IMR-90 (cell line): Measurements from ENCODE around the gene FRAS1. TPM values are rescaled to one million over a fixed set of nuclear protein-coding genes. Genes with fewer than 3 reads are reported as not detected.

Source experiments
- ATAC-seq: fragments of 200-7000 bp; cut with Tn5 transposase; 2 replicates; pipeline ENCODE4 v1.9.1; 2020; ENCODE audit warnings: low read depth, mild to moderate bottlenecking, moderate library complexity
- BruUV-seq: library from RNA; stranded (reverse); fragments of 400-500 nt; replicated peaks from 2 replicates; lab custom pipeline; 2021; lab: Mats Ljungman, UMichigan
- CTCF ChIA-PET: fragments of 300-600 bp; formaldehyde crosslinking; extraction: SDS; loops from one replicate; lab custom pipeline; 2021; ENCODE audit warnings: antibody characterized with exemption; lab: Yijun Ruan, JAX
- POLR2A ChIA-PET: fragments of 300-600 bp; sonication (Branson Sonifier 250); formaldehyde crosslinking; loops from one replicate; lab custom pipeline; 2022; ENCODE audit warnings: antibody characterized with exemption; ENCODE audit not compliant: unreplicated experiment; lab: Charles Lee
- DNase-seq: peaks from one replicate; pipeline ENCODE4 v3.0.0; 2013
- H2AFZ ChIP-seq: replicated peaks from 2 replicates; pipeline ENCODE3; 2013; ENCODE audit warnings: low read length, mild to moderate bottlenecking; ENCODE audit not compliant: poor library complexity
- H2AK5ac ChIP-seq: 2 replicates; pipeline ENCODE4 v1.6.1; 2013; ENCODE audit warnings: low read depth, low read length, inconsistent platforms
- H2AK9ac ChIP-seq: replicated peaks from 2 replicates; pipeline ENCODE3; 2013; ENCODE audit warnings: mild to moderate bottlenecking, low read depth, low read length, moderate library complexity; ENCODE audit not compliant: poor library complexity
- H2BK120ac ChIP-seq: 2 replicates; pipeline ENCODE4 v1.6.1; 2013; ENCODE audit warnings: low read depth, low read length, inconsistent platforms
- H2BK15ac ChIP-seq: 3 replicates; pipeline ENCODE4 v1.6.1; 2013; ENCODE audit warnings: low read depth, low read length, inconsistent platforms
- H2BK20ac ChIP-seq: 2 replicates; pipeline ENCODE4 v1.6.1; 2013; ENCODE audit warnings: low read depth, mild to moderate bottlenecking, inconsistent platforms, low read length, moderate library complexity
- H2BK5ac ChIP-seq: 2 replicates; pipeline ENCODE4 v1.6.1; 2013; ENCODE audit warnings: mild to moderate bottlenecking, low read depth, low read length, inconsistent platforms; ENCODE audit not compliant: poor library complexity, severe bottlenecking
- H3K14ac ChIP-seq: replicated peaks from 2 replicates; pipeline ENCODE4 v1.6.1; 2013; ENCODE audit warnings: low read depth, low read length, inconsistent platforms
- H3K18ac ChIP-seq: 2 replicates; pipeline ENCODE4 v1.6.1; 2013; ENCODE audit warnings: low read depth, low read length, control low read depth
- H3K23ac ChIP-seq: 2 replicates; pipeline ENCODE4 v1.6.1; 2013; ENCODE audit warnings: low read depth, low read length, inconsistent platforms
- H3K27ac ChIP-seq: 2 replicates; pipeline ENCODE4 v1.5.1; 2013; ENCODE audit warnings: mild to moderate bottlenecking, control low read depth, low read length; ENCODE audit not compliant: insufficient read depth
- H3K27me3 ChIP-seq: 2 replicates; pipeline ENCODE4 v1.6.1; 2013; ENCODE audit warnings: low read length; ENCODE audit not compliant: control insufficient read depth, insufficient read depth
- H3K36me3 ChIP-seq: 2 replicates; pipeline ENCODE4 v1.6.1; 2013; ENCODE audit warnings: low read length, mixed read lengths; ENCODE audit not compliant: control insufficient read depth, insufficient read depth
- H3K4ac ChIP-seq: 2 replicates; pipeline ENCODE4 v1.6.1; 2013; ENCODE audit warnings: low read depth, low read length, inconsistent platforms
- H3K4me1 ChIP-seq: 2 replicates; pipeline ENCODE4 v1.6.1; 2013; ENCODE audit warnings: low read length, mixed read lengths; ENCODE audit not compliant: control insufficient read depth, insufficient read depth
- H3K4me2 ChIP-seq: 2 replicates; pipeline ENCODE4 v1.6.1; 2013; ENCODE audit warnings: low read depth, mild to moderate bottlenecking, control low read depth, low read length, moderate library complexity
- H3K4me3 ChIP-seq: 2 replicates; pipeline ENCODE4 v1.5.1; 2013; ENCODE audit warnings: low read depth, mild to moderate bottlenecking, control low read depth, low read length, moderate library complexity; ENCODE audit not compliant: insufficient read depth
- H3K56ac ChIP-seq: 2 replicates; pipeline ENCODE4 v1.6.1; 2013; ENCODE audit warnings: low read length, inconsistent platforms; ENCODE audit not compliant: insufficient read depth; ENCODE audit errors: extremely low read depth
- H3K79me1 ChIP-seq, 2 experiments: 2 replicates each; pipeline ENCODE4 v1.6.1; 2013; ENCODE audit warnings: low read length in 2 of 2, inconsistent platforms in 1 of 2, low read depth in 1 of 2
- H3K9ac ChIP-seq: 2 replicates; pipeline ENCODE4 v1.6.1; 2013; ENCODE audit warnings: low read depth, low read length, control low read depth
- H3K9me1 ChIP-seq: 2 replicates; pipeline ENCODE4 v1.6.1; 2013; ENCODE audit warnings: low read length, inconsistent platforms; ENCODE audit not compliant: insufficient read depth
- H3K9me3 ChIP-seq: 2 replicates; pipeline ENCODE4 v1.6.1; 2013; ENCODE audit warnings: low read length; ENCODE audit not compliant: control insufficient read depth, insufficient read depth
- H4K20me1 ChIP-seq: 2 replicates; pipeline ENCODE4 v1.6.1; 2013; ENCODE audit warnings: low read length, inconsistent platforms; ENCODE audit not compliant: insufficient read depth
- H4K5ac ChIP-seq: 2 replicates; pipeline ENCODE4 v1.6.1; 2013; ENCODE audit warnings: mild to moderate bottlenecking, low read depth, low read length, control low read depth
- H4K8ac ChIP-seq, 2 experiments: 2 replicates each; pipeline ENCODE4 v1.6.1; 2013; ENCODE audit warnings: low read depth in 2 of 2, low read length in 2 of 2, control low read depth in 1 of 2, inconsistent platforms in 1 of 2
- H4K91ac ChIP-seq: 2 replicates; pipeline ENCODE4 v1.6.1; 2013; ENCODE audit warnings: low read depth, low read length, inconsistent platforms; ENCODE audit not compliant: insufficient read depth
- CEBPB ChIP-seq: IDR thresholded peaks from 2 replicates; pipeline ENCODE4 v1.6.1; 2012; ENCODE audit warnings: low read depth, low read length, improper control_type of control experiment
- FOS ChIP-seq: fragments of 150-350 bp; IDR thresholded peaks from 2 replicates; pipeline ENCODE4 v1.6.1; 2016; ENCODE audit warnings: low read depth, low read length
- MXI1 ChIP-seq: IDR thresholded peaks from 2 replicates; pipeline ENCODE4 v1.6.1; 2012; ENCODE audit warnings: low read depth, mild to moderate bottlenecking, low read length, moderate library complexity, borderline replicate concordance
- RAD21 ChIP-seq: IDR thresholded peaks from 2 replicates; pipeline ENCODE4 v1.6.1; 2012; ENCODE audit warnings: low read length, improper control_type of control experiment
- SMC3 ChIP-seq: fragments of 150-350 bp; IDR thresholded peaks from 2 replicates; pipeline ENCODE4 v1.6.1; 2016; ENCODE audit warnings: low read depth, mild to moderate bottlenecking, antibody characterized with exemption, low read length, moderate library complexity
- WGBS, 2 experiments: methylation state at CpG; one replicate each; pipeline versions ENCODE4 v1.1.5 to v1.1.7; 2013; ENCODE audit warnings: missing lambda C conversion rate in 2 of 2; ENCODE audit not compliant: insufficient read length in 1 of 2; ENCODE audit errors: extremely low coverage in 2 of 2; 5-methylcytosine and 5-hydroxymethylcytosine counted together
- dilution Hi-C: fragments of 300-500 bp; cut with HindIII; formaldehyde crosslinking; loops from one replicate; pipeline ENCODE4 v1.14.3; 2018; ENCODE audit warnings: low sequenced_read_pairs; ENCODE audit not compliant: unreplicated experiment
- in situ Hi-C: fragments of 300-500 bp; cut with MboI; formaldehyde crosslinking; loops from 3 replicates; pipeline ENCODE4 v1.14.3; 2019; ENCODE audit warnings: low sequenced_read_pairs, inconsistent platforms, mixed read lengths
- intact Hi-C: fragments of 100-400 bp; cut with micrococcal nuclease; formaldehyde crosslinking; loops from 2 replicates; pipeline ENCODE4 v1.10.0; 2022
- polyA plus RNA-seq, 3 experiments: library from polyadenylated mRNA; depleted of rRNA; stranded (reverse); fragments of >200 nt; gene quantifications; 2 replicates each; pipeline ENCODE4 v1.2.3, GENCODE V29; 2012; ENCODE audit warnings: low replicate concordance in 1 of 3
- total RNA-seq: library from RNA; depleted of rRNA; stranded (reverse); fragments of >200 nt; gene quantifications from 2 replicates; pipeline ENCODE4 v1.2.3, GENCODE V29; 2012
- TF ChIP-seq, protein P1 (sequence below): conservative IDR thresholded peaks from 2 replicates; pipeline ENCODE4 v1.5.1; 2012; ENCODE audit warnings: mild to moderate bottlenecking, low read depth, low read length, improper control_type of control experiment
- TF ChIP-seq, protein P2 (sequence below): fragments of 150-350 bp; IDR thresholded peaks from 2 replicates; pipeline ENCODE4 v1.6.1; 2017; ENCODE audit warnings: mild to moderate bottlenecking, antibody characterized with exemption, low read length, low read depth

Gene FRAS1
- total and polyA plus RNA-seq, 2 of the 4 experiments (the other 2 are of a cell fraction), result under 0.01 to 0.03 TPM

DNA sequence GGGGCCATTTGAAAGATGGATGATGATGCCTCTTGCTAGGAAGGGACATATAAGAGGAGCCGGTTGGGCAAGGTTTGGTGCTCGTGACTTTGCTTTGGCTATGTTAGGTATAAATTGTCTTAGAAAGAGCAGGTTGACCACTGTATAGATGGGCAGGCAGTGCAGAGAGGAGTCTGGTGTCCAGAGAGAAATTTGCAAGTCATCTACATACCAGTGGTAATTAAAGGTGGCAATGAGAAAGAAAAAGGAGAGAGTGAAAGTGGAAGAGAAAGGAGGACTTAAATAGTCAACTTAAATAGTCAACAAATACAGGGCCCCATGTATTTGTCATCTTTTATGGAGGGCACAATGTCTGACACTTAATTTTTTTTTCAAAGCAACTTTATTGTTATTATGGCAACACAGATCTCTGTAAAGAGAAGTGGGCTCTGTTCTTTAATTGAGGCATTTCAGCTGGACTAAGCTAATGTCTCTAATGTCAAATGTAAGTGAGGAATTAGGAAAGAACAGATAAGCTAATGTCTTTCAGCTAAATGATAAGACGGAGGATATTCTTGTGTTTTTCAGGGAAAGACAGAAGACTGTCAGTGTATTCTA, 419.1 kb downstream of the FRAS1 start:
- Histone ChIP-seq H3K4me2 (peak overlapping the region; percentile 16; the same call in 1 of the 2 replicates), H3K9ac (no peak overlapping the region), H3K4me1 (no peaks in the 10 kb centered on the region; the same call in 1 of the 2 replicates), H2AFZ (no peak overlapping the region), H3K9me1 (no peaks in the 10 kb centered on the region), H4K5ac (no peak overlapping the region), H3K23ac (no peak overlapping the region), H3K9me3 (no peaks in the 10 kb centered on the region), H3K14ac (no peak overlapping the region), H2AK9ac (no peak overlapping the region), H4K8ac (no peak overlapping the region), H3K56ac (no peak overlapping the region), H2BK5ac (no peak overlapping the region), H2BK20ac (no peak overlapping the region), H4K91ac (no peak overlapping the region), H3K18ac (no peak overlapping the region), H2BK15ac (no peak overlapping the region), H4K20me1 (no peaks in the 10 kb centered on the region), H3K4me3 (no peak overlapping the region), H3K79me1 (no peaks in the 10 kb centered on the region), H3K36me3 (no peaks in the 10 kb centered on the region), H2AK5ac (no peak overlapping the region), H3K27me3 (peaks cover 4% of the 10 kb centered on the region), H3K27ac (no peak overlapping the region), H2BK120ac (no peak overlapping the region), H3K4ac (no peak overlapping the region)
- no TSS peak for BruUV-seq
- ChIA-PET POLR2A (no interaction called here), CTCF (no interaction called here)
- DNase-seq, result no peak
- ATAC-seq, result no peak
- TF ChIP-seq, protein P1, sequence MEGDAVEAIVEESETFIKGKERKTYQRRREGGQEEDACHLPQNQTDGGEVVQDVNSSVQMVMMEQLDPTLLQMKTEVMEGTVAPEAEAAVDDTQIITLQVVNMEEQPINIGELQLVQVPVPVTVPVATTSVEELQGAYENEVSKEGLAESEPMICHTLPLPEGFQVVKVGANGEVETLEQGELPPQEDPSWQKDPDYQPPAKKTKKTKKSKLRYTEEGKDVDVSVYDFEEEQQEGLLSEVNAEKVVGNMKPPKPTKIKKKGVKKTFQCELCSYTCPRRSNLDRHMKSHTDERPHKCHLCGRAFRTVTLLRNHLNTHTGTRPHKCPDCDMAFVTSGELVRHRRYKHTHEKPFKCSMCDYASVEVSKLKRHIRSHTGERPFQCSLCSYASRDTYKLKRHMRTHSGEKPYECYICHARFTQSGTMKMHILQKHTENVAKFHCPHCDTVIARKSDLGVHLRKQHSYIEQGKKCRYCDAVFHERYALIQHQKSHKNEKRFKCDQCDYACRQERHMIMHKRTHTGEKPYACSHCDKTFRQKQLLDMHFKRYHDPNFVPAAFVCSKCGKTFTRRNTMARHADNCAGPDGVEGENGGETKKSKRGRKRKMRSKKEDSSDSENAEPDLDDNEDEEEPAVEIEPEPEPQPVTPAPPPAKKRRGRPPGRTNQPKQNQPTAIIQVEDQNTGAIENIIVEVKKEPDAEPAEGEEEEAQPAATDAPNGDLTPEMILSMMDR, result no peak
- TF ChIP-seq, protein P2, sequence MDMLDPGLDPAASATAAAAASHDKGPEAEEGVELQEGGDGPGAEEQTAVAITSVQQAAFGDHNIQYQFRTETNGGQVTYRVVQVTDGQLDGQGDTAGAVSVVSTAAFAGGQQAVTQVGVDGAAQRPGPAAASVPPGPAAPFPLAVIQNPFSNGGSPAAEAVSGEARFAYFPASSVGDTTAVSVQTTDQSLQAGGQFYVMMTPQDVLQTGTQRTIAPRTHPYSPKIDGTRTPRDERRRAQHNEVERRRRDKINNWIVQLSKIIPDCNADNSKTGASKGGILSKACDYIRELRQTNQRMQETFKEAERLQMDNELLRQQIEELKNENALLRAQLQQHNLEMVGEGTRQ, result no peak
- TF ChIP-seq FOS (no peak), CEBPB (no peak), SMC3 (no peak), RAD21 (no peak), MXI1 (no peak)
- dilution Hi-C loops, result no loop called here
- in situ Hi-C loops, result no loop called here
- WGBS, 2 experiments, result 62% methylated on average over 2 of the region's 3 CpGs; no CpG with 5 or more reads in 1 of the 2 experiments
- intact Hi-C loops, result no loop called here
